ENCODE measurements around the gene DSTYK. TPM values are rescaled to one million over a fixed set of nuclear protein-coding genes. Genes with fewer than 3 reads are reported as not detected.

Gene DSTYK
- total and polyA plus RNA-seq, 2 experiments from 2014 or later: 6.1 to 10.7 TPM

DNA sequence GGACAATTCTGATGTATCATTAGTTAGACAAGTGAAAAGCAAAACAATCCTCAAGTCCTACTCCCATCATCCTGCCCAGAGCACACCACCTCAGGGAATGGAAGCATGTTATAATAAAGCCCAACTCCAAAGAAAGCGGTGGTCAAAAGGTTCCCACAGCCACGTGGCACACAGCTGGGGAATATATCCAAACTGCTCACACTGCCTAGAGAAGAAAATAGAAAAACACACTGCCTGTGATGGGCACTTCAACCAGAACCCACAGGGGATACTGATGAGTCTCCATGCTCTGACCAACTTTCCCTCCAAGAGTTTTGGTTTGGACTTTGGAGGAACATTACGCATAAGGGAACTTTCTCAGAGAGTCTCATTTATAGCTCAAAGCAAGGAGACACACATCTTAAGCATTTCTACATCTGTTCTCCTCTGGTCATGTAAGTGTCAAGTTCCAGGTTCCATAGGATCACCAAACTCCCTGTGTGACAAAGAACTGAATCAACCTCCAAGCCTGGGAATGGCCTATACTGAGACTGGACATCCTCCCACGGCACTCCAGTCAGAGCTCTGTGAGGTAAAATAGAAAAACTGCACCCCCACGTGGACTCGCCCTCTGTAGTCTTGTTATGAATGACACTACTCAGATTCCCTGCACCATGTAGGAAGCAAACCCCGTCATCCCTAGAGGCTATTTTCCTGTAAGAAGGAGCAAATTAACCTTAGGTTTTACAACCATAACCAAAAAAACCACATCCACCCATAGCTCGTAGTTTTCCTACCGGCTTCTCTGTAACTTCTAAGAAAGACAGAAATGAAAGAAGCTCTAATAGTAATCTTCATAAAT is 12.2 kb downstream of the DSTYK start (continued):
- TF ChIP-seq, protein P1, sequence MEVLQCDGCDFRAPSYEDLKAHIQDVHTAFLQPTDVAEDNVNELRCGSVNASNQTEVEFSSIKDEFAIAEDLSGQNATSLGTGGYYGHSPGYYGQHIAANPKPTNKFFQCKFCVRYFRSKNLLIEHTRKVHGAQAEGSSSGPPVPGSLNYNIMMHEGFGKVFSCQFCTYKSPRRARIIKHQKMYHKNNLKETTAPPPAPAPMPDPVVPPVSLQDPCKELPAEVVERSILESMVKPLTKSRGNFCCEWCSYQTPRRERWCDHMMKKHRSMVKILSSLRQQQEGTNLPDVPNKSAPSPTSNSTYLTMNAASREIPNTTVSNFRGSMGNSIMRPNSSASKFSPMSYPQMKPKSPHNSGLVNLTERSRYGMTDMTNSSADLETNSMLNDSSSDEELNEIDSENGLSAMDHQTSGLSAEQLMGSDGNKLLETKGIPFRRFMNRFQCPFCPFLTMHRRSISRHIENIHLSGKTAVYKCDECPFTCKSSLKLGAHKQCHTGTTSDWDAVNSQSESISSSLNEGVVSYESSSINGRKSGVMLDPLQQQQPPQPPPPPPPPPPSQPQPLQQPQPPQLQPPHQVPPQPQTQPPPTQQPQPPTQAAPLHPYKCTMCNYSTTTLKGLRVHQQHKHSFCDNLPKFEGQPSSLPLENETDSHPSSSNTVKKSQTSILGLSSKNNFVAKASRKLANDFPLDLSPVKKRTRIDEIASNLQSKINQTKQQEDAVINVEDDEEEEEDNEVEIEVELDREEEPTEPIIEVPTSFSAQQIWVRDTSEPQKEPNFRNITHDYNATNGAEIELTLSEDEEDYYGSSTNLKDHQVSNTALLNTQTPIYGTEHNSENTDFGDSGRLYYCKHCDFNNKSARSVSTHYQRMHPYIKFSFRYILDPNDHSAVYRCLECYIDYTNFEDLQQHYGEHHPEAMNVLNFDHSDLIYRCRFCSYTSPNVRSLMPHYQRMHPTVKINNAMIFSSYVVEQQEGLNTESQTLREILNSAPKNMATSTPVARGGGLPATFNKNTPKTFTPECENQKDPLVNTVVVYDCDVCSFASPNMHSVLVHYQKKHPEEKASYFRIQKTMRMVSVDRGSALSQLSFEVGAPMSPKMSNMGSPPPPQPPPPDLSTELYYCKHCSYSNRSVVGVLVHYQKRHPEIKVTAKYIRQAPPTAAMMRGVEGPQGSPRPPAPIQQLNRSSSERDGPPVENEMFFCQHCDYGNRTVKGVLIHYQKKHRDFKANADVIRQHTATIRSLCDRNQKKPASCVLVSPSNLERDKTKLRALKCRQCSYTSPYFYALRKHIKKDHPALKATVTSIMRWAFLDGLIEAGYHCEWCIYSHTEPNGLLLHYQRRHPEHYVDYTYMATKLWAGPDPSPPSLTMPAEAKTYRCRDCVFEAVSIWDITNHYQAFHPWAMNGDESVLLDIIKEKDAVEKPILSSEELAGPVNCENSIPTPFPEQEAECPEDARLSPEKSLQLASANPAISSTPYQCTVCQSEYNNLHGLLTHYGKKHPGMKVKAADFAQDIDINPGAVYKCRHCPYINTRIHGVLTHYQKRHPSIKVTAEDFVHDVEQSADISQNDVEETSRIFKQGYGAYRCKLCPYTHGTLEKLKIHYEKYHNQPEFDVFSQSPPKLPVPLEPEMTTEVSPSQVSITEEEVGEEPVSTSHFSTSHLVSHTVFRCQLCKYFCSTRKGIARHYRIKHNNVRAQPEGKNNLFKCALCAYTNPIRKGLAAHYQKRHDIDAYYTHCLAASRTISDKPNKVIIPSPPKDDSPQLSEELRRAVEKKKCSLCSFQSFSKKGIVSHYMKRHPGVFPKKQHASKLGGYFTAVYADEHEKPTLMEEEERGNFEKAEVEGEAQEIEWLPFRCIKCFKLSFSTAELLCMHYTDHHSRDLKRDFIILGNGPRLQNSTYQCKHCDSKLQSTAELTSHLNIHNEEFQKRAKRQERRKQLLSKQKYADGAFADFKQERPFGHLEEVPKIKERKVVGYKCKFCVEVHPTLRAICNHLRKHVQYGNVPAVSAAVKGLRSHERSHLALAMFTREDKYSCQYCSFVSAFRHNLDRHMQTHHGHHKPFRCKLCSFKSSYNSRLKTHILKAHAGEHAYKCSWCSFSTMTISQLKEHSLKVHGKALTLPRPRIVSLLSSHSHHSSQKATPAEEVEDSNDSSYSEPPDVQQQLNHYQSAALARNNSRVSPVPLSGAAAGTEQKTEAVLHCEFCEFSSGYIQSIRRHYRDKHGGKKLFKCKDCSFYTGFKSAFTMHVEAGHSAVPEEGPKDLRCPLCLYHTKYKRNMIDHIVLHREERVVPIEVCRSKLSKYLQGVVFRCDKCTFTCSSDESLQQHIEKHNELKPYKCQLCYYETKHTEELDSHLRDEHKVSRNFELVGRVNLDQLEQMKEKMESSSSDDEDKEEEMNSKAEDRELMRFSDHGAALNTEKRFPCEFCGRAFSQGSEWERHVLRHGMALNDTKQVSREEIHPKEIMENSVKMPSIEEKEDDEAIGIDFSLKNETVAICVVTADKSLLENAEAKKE (CRISPR knock-in tag; IDR thresholded peaks at IDR 0.05): no peak

DNA sequence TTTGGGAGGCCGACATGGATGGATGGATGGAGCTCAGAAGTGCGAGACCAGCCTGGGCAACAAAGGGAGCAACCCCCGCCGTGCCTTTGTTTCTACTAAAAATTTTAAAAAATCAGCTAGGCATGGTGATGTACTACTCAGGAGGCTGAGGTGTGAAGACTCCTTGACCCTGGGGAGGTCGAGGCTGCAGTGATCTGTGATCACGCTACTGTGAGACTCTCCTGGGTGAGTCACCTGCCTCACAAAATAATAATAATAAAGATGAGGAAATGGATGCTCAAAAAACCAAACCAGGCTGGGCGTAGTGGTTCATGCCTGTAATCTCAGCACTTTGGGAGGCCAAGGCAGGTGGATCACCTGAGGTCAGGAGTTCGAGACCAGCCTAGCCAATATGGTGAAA is 19.2 kb downstream of the DSTYK start:
- peaks cover 63% of the 10 kb centered on the region for H3K79me2 ChIP-seq (replicated peaks; ENCODE audit: insufficient read depth)
- H3K27me3 ChIP-seq (ENCODE audit: insufficient read depth): no peaks in the 10 kb centered on the region
- ATAC-seq (peak; percentile 48), DNase-seq (ENCODE audit: low spot score) (no peak)
- peaks cover 56% of the 10 kb centered on the region for H3K4me1 ChIP-seq (ENCODE audit: insufficient read depth)
- H3K4me2 ChIP-seq: peak overlapping the region; percentile 42
- Mint-ChIP-seq H3K27ac (no peak overlapping the region), H3K4me3 (peak overlapping the region; percentile 63; the same call in 1 of the 3 replicates), H3K4me1 (peaks cover 66% of the 10 kb centered on the region), H3K9me3 (no peaks in the 10 kb centered on the region), H3K36me3 (ENCODE audit: low read depth) (no peaks in the 10 kb centered on the region; the same call in 2 of the 3 replicates), H3K27me3 (ENCODE audit: insufficient read depth, low read depth, poor library complexity) (no peaks in the 10 kb centered on the region)
- H3F3A ChIP-seq (replicated peaks; ENCODE audit: low read depth): no peaks in the 10 kb centered on the region; the same call in 1 of the 2 replicates
- no peak for TF ChIP-seq JUNB (IDR thresholded peaks at IDR 0.05; ENCODE audit: unreplicated experiment)
- peak; percentile 26; the same call in 1 of the 2 replicates for TF ChIP-seq NANOG (IDR thresholded peaks at IDR 0.05; ENCODE audit: borderline replicate concordance)
- no peak overlapping the region for H2AFZ ChIP-seq
- H4K20me1 ChIP-seq (replicated peaks; ENCODE audit: insufficient read depth): no peaks in the 10 kb centered on the region
- peak overlapping the region; percentile 1; the same call in 1 of the 2 replicates for H3K27ac ChIP-seq (ENCODE audit: low read depth)
- H3K9me2 ChIP-seq (ENCODE audit: insufficient read depth): no peaks in the 10 kb centered on the region
- no peaks in the 10 kb centered on the region for H3K36me3 ChIP-seq (ENCODE audit: insufficient read depth)
- 0 out of 2 replicates have a peak overlapping the region, but pooled peaks have one; percentile 6 for H3K4me3 ChIP-seq

Measured in GM23338 (cell line).